ENCODE results near the gene UBE4B.
"Not testable (repeated sequence)": the region's sequence is repeated elsewhere in the genome, so short reads cannot be mapped to it uniquely, and the experiment has no call there.

Gene UBE4B

DNA sequence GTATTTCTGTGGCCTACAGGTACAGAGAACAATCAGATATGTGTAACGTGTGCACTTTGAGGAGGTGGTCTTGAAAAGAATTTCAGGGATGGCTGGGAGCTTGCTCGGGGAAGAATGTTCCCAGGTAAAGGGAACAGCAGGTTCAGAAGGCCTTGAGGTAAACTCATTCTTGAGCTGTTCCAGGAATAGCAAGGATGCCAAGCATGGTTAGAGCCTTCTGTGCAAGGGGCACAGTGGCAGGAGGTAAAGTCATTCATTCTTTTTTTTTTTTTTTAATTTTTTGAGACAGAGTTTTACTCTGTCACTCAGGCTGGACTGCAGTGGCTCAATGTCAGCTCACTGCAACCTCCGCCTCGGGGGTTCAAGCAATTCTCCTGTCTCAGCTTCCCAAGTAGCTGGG lies 10.0 kb downstream of the UBE4B start:
- no peak for DNase-seq

DNA sequence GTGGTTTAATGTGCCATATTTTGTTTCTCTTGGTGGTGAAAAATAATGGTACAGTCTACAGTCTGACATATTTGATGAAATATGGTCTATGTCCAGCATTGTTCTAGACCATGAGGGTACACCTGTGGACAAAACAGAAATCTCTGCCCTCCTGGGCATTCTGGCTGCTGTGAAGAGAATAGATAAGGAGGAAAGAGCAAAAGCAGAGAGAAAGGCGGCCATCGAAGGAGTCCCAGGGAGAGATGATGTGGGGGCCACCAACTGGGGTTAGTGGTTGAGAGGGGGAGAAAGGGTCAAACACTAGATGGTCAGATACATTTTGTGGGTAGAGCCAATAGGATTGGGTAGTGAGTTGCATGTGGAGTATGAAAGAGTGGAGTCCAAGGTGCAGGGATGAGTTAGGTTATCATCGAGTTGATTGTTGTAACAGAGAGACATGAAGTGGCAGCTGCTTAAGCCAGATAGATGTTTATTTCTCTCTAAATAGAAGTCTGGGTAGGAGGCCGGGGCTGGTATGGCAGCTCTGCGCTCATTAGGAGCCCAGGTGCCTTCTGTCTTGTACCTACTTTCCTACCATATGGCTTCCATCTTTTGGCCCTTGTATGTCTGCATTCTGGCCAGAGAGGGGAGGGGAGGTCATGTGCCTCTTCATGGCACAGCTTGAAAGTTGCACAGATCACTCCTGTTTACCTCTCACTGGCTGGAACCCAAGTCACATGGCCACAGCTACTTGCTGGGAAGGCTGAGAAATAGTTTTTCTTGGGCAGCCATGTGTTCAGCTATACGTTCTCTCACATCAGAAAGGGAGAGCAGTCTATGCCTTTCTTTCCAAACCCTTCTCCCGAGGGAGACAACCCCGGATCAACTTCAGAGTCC lies 13.0 kb downstream of the UBE4B start:
- DNase-seq = no peak

DNA sequence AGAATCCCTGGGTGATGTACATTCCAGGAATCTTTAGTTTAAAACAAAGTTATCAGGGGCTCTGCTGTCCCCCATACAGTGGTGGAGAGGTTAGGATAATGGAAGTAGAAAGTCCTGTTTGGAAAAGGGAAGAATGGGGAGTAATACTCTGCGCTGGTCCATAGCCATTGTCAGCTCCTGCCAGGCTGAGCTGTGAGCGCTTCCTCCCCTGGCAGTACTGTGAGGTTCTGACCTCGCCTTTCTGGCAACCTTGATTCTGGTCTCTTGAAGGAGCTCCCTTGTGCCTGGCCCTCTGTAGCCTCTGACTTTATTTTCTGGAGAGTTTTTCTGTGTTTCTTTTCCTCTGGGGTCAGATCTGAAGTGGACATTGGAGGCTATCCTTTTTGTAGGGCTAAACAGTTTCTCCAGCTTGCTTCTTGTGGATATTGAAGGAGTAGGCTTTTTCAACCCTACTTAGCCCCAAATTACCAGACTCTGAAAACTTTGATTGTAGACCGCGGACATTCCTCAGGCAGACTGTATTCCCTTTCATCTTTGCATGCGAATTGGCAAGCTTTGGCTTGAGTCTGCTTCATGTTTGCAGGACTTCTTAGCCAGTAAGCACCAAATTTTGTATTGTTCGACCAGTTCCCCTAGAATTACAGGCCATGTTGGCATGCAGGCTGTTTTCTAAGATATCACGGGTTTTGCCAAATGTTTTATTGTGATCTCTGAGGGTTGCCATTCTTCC lies 13.8 kb downstream of the UBE4B start:
- no peak for DNase-seq

DNA sequence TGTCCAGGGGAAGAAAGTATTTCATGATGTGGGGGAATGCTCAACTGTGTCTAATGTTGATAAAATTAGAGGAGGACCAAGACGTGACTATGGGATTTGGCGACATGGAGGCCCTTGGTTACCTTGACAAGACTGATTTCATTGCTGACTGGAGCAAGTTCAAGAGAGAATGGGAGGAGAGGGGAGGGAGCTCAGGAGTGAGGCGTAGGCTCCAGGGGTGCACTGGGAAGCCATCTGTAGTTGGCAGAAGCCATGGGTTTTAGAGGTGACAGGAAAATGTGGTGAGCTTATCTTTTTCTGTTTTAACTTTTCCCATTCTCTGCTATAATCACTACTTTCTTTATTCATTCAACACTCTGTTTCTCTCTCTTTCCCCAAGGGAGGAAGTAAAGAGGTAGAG lies 15.8 kb downstream of the UBE4B start:
- no peak for DNase-seq

- DNase-seq = no peak
Observed at GRCh38 chr1:10050611-10051010, 17.9 kb downstream of the UBE4B start.

GRCh38 chr1:10051656-10052055 lies 18.9 kb downstream of the UBE4B start:
- no peak for DNase-seq

GRCh38 chr1:10052347-10052746 lies 19.6 kb downstream of the UBE4B start:
- DNase-seq = no peak

GRCh38 chr1:10054465-10054864 lies 21.7 kb downstream of the UBE4B start:
- DNase-seq = no peak

DNA sequence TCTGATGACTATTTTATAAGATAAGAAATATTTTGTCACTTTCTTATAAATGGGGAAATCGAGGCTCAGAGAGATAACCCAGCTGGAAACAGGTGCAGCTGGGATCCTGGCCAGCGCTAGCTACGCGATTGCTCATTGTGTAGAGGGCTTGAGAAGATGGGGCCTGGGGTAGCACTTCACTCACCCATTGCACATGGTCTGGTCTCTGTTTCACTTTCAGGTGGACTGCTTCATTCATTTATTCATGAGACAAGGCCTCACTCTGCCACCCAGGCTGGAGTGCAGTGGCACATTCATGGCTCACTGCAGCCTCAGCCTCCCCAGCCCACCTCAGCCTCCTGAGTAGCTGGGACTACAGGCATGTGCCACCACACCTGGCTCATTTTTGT lies 23.8 kb downstream of the UBE4B start:
- DNase-seq = no peak

DNA sequence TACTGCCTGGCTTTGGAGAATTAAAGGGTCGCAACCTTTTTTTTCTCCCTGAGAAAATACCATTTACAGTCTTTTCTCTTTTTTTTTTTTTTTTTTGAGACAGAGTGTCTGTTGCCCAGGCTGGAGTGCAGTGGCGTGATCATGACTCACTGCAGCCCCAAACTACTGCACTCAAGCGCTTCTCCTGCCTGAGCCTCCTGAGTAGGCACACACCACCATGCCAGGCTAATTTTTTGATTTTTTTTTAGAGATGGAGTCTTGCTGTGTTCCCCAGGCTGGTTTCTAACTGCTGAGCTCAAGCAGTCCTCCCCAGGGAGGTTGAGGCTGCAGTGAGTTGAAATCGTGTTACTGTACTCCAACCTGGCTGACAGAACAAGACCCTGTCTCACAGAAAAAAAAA lies 24.6 kb downstream of the UBE4B start:
- no peak for DNase-seq

DNA sequence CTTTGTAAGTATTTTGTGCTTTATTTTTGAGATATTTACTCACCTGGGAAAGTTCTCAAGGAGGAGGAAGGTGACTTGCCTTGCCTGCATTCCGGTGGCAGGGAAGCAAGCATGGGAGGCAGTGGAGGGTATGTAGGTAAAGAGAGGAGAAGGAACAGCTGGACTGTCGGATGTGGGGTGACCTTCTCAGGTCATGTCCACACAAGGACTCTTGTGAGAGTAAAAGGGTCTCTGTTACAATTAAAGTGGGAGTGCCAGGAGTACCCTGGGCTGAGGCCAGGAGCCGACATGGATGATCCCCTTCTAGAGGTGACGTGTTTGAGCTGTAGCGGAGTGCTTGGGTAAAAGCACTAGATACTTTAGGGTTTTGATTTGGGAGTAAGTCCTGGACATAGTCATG lies 25.0 kb downstream of the UBE4B start:
- DNase-seq = no peak

DNA sequence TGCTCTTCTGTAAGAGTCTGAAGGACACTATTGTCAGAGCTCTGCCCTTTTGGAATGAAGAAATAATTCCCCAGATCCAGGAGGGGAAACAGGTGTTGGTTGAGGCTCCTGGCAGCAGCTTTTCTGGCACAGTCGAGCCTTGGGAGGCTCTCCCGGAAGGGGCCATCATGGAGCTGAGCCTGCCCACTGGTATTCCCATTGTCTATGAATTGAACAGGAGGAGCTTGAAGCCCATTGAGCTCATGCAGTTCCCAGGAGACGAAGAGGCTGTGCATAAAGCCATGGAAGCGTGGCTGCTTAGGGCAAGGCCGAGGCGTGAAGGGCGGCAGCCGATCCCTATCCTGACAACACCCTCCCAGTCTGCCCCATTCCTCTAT lies 26.6 kb downstream of the UBE4B start:
- DNase-seq = no peak

DNA sequence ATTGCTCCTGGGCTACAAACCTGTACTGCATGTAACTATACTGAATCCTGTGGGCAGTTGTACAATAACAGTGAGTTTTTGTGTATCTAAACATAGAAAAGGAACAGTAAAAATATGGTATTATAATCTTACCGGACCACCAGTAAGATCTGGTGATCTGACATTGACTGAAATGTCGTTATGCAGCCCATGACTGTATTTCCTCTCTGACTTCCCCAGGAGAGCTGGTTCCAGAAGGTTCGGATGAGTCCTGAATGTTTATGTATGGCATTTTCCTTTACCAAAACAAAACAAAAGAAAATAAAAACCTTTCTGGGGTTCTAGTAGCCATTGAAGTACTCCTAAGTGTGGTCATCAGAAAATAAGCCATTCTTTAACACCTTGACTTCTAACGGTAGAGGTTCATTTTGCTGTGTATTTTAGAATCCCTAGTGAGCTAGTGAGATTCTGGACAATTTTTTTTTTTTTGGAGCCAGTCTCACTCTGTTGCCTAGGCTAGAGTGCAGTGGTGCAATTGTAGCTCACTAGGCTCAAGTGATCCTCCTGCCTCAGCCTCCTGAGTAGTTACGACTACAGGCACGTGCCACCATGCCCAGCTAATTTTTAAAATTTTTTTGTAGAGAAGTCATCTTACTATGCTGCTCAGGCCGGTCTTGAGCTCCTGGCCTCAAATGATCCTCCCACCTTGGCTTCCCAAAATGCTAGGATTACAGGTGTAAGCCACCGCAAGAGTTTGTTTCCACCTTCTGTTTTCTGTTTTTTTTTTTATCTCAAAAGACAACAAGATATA lies 27.7 kb downstream of the UBE4B start:
- DNase-seq = no peak

DNA sequence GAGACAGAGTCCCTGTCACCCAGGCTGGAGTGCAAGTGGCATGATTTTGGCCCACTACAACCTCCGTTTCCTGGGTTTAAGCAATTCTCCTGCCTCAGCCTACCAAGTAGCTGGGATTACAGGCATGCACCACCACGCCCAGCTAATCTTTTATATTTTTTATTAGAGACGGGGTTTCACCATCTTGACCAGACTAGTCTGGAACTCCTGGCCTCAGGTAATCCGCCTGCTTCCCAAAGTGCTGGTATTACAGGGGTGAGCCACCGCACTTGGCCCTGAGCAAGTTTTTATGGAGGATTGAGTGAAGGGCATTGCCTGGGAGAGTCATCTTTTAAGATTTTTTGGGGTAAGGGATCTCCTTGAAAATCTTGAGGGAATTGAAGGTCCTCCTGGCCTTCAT lies 28.5 kb downstream of the UBE4B start:
- DNase-seq = no peak

DNA sequence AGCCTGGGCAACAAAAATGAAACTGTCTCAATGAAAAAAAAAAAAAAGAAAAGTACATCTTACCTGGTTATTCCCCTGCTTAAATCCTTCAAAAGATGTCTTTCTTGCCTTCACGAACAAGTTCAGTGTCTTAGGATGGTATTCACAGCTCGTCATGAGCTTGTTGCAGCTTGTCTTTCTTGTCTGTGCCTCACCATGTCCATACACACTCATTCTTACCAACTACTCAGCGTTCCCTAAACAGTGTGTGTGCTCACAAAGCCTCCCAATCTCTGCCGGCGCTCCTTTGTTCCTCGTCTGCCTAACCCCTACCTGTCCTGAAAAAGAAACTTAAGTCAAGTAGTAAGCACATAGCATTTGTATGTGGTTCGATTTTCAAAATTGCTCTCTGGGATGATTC lies 31.1 kb downstream of the UBE4B start:
- DNase-seq = no peak

DNA sequence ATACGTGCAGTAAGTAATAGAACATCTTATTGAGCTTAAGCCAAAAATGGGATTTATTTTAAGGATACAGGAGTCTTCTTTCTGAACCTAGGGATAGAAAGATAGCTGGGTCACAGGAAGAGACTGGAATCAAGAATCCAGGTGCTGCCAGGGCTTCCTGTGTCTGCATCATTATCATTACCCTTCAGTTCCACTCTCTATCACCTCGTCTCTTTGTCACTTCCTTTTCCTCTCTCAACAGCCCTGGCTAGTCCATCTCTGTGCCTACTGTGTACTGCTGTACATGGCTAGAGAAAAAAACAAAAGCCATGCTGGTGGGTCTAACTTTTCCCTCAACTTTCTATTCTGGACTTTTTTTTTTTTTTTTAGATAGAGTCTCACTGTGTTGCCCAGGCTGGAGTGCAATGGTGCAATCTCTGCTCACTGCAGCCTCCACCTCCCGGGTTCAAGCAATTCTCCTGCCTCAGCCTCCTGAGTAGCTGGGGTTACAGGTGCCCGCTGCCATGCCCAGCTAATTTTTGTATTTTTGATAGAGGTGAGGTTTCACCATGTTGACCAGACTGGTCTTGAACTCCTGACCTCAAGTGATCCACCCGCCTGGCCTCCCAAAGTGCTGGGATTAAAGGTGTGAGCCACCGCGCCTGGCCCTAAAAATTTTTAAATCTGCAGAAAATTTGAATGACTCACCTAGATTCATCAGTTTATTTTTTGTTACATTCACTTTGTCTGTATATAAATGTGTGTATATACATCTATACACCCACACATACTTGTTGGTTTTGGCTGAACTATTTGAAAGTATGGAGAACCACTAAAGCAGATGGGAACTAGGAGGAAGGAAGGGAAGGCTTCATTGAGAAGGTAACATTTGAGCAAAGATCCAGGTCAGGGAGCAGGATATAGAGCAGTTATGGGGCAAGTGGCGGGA lies 31.9 kb downstream of the UBE4B start:
- DNase-seq = no peak

DNA sequence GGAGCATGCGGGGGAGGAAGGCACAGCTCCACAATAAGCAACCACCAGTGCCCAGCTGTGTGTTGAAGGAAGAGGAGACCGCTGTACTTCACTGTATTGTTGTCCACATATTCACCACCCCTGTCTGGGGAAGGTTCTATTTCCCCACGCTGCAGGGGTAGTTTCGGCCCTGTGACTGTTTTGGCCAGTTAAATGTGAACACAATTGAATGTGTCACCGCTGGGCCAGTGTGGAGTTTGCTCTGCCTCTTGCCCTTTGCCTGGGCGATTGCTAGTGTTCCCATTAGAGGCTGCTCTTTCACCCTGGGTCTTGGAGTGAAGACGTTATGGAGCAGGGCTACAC lies 32.6 kb downstream of the UBE4B start:
- DNase-seq = no peak

GRCh38 chr1:10065760-10066159 lies 33.0 kb downstream of the UBE4B start:
- no peak for DNase-seq

DNA sequence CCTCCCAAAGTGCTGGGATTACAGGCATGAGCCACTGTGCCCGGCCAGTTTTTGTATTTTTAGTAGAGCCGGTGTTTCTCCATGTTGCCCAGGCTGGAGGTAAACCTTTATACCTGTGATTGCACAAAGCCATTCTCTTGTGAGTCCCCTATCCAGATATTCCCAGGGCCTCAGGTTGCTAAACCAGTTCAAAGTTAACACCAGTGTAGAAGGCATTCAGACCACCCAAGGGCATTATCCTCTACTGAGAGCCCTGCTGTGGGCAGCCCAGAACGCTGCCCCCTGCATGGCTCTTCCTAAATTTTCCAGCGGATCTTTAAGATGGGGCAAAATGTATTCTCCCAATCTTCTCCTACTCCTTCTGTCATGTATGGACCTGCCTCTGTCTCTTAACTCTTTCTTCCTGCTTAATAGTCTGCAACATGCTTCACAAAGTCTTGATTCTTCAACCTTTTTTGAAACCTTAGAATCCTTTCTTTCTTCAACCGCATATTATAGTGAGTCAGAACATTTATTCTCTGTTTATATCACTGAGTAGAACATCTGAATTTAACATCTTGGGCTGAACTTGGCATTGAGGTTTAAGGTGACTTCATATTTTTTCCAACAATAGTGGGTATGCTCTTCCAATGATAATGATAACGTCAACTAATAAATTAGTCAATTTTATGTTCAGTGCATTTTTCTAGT lies 36.0 kb downstream of the UBE4B start:
- no peak for DNase-seq

- DNase-seq = no peak
Observed at GRCh38 chr1:10070206-10070605, 37.4 kb downstream of the UBE4B start.

GRCh38 chr1:10071640-10072039 lies 38.9 kb downstream of the UBE4B start:
- no peak for DNase-seq

DNA sequence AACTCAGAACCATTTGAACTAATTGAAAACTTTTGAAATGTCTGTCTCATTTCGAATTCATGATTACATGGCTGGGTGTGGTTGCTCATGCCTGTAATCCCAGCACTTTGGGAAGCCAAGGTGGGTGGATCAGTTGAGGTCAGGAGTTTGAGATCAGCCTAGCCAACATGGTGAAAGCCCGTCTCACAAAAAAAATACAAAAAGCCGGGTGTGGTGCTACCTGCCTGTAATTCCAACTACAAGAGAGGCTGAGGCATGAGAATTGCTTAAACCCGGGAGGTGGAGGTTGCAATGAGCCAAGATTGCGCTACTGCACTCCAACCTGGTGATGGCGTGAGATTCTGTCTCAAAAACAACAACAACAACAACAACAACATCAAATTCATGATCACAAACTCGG lies 40.6 kb downstream of the UBE4B start:
- not testable (repeated sequence) for DNase-seq
